H1 (cell line): ENCODE results near the gene SPTBN1. TPM values are rescaled to one million over a fixed set of nuclear protein-coding genes. Genes with fewer than 3 reads are reported as not detected.

Experiments
- CTCF ChIA-PET: fragments of 300-600 bp; sonication (Branson Sonifier 250); formaldehyde crosslinking; loops from one replicate; lab custom pipeline; 2021; ENCODE audit not compliant: partially characterized antibody; lab: Charles Lee
- POLR2A ChIA-PET: fragments of 300-600 bp; sonication (Branson Sonifier 250); formaldehyde crosslinking; loops from one replicate; lab custom pipeline; 2021; ENCODE audit warnings: inconsistent platforms; ENCODE audit not compliant: partially characterized antibody; lab: Charles Lee
- DNase-seq, 2 experiments: peaks; one replicate each; pipeline versions ENCODE4 v3.0.0 to v3.0.0-alpha.2; 2010 to 2022; ENCODE audit warnings: low spot score in 2 of 2, low read depth in 1 of 2, mixed read lengths in 1 of 2
- FAIRE-seq: peaks from 2 replicates; lab custom pipeline; 2011; peaks lifted over from hg19 to GRCh38; lab: Jason Lieb, UNC
- H2AFZ ChIP-seq: 2 replicates; pipeline ENCODE4 v1.8.1; 2012; ENCODE audit warnings: low read length, inconsistent platforms
- H2AK5ac ChIP-seq: 2 replicates; pipeline ENCODE4 v1.6.1; 2013; ENCODE audit warnings: low read depth, low read length
- H2BK120ac ChIP-seq: replicated peaks from 2 replicates; pipeline ENCODE3; 2013; ENCODE audit warnings: low read depth, low read length, inconsistent platforms
- H2BK12ac ChIP-seq: 2 replicates; pipeline ENCODE4 v1.6.1; 2013; ENCODE audit warnings: low read depth, low read length
- H2BK15ac ChIP-seq: 2 replicates; pipeline ENCODE4 v1.6.1; 2013; ENCODE audit warnings: low read length
- H2BK20ac ChIP-seq: 2 replicates; pipeline ENCODE4 v1.6.1; 2013; ENCODE audit warnings: low read length
- H2BK5ac ChIP-seq: 2 replicates; pipeline ENCODE4 v1.6.1; 2013; ENCODE audit warnings: low read depth, low read length
- H3K14ac ChIP-seq: 2 replicates; pipeline ENCODE4 v1.6.1; 2013; ENCODE audit warnings: inconsistent platforms; ENCODE audit not compliant: insufficient read length
- H3K18ac ChIP-seq: 2 replicates; pipeline ENCODE4 v1.6.1; 2013; ENCODE audit warnings: low read length; ENCODE audit errors: extremely low read depth
- H3K23ac ChIP-seq: 2 replicates; pipeline ENCODE4 v1.6.1; 2013; ENCODE audit warnings: inconsistent platforms; ENCODE audit not compliant: insufficient read length
- H3K23me2 ChIP-seq: 2 replicates; pipeline ENCODE4 v1.6.1; 2013; ENCODE audit warnings: low read depth, low read length
- H3K27ac ChIP-seq: 2 replicates; pipeline ENCODE4 v1.6.1; 2011; ENCODE audit warnings: low read depth, low read length, inconsistent platforms
- H3K27me3 ChIP-seq, 4 experiments: replicated peaks in 1 of 4; 1 replicate in 1 of 4; 2 replicates in 3 of 4; pipeline versions ENCODE4 v1.6.1 to v1.8.1; 2011 to 2013; ENCODE audit warnings: low read length in 3 of 4, mild to moderate bottlenecking in 3 of 4, inconsistent platforms in 2 of 4, mixed read lengths in 2 of 4, moderate library complexity in 1 of 4; ENCODE audit not compliant: control insufficient read depth in 3 of 4, insufficient read depth in 3 of 4; ENCODE audit errors: extremely low read depth in 1 of 4
- H3K36me3 ChIP-seq, 4 experiments: 2 replicates each; pipeline versions ENCODE4 v1.6.1 to v1.8.1; 2011 to 2013; ENCODE audit warnings: mild to moderate bottlenecking in 4 of 4, low read length in 3 of 4, moderate library complexity in 2 of 4, control low read depth in 1 of 4, inconsistent platforms in 1 of 4; ENCODE audit not compliant: insufficient read depth in 4 of 4, control insufficient read depth in 2 of 4
- H3K4ac ChIP-seq: replicated peaks from 2 replicates; pipeline ENCODE3; 2013; ENCODE audit warnings: low read length, low read depth, mixed read lengths, inconsistent platforms; ENCODE audit not compliant: insufficient read length
- H3K4me1 ChIP-seq, 4 experiments: replicated peaks in 1 of 4; 1 replicate in 1 of 4; 2 replicates in 3 of 4; pipeline versions ENCODE4 v1.6.1 to v1.8.1; 2011 to 2013; ENCODE audit warnings: low read length in 3 of 4, inconsistent platforms in 2 of 4, mixed read lengths in 1 of 4; ENCODE audit not compliant: insufficient read depth in 4 of 4, control insufficient read depth in 3 of 4
- H3K4me2 ChIP-seq, 2 experiments: 2 replicates each; pipeline versions ENCODE4 v1.6.1 to v1.8.1; 2011 to 2013; ENCODE audit warnings: low read depth in 2 of 2, low read length in 2 of 2, control low read depth in 1 of 2, inconsistent platforms in 1 of 2, mild to moderate bottlenecking in 1 of 2; ENCODE audit not compliant: insufficient read depth in 1 of 2
- H3K4me3 ChIP-seq, 4 experiments: fragments of 200-600, 300-600 bp in 1 of 4; sonication (generic), shearing (Covaris generic), sonication (Bioruptor Twin) in 1 of 4; 2 replicates each; pipeline versions ENCODE4 v1.5.1 to v1.8.1; 2011 to 2016; ENCODE audit warnings: low read length in 4 of 4, low read depth in 3 of 4, control low read depth in 2 of 4, inconsistent platforms in 2 of 4, mild to moderate bottlenecking in 2 of 4, mixed read lengths in 1 of 4, moderate library complexity in 1 of 4; ENCODE audit not compliant: insufficient read depth in 2 of 4; ENCODE audit errors: extremely low read depth in 1 of 4
- H3K56ac ChIP-seq: replicated peaks from 2 replicates; pipeline ENCODE3; 2013; ENCODE audit warnings: low read depth, mild to moderate bottlenecking, mixed read lengths, low read length, inconsistent platforms; ENCODE audit not compliant: insufficient read length
- H3K79me1 ChIP-seq: 2 replicates; pipeline ENCODE4 v1.6.1; 2013; ENCODE audit warnings: low read depth, low read length, control low read depth
- H3K79me2 ChIP-seq, 2 experiments: 2 replicates each; pipeline versions ENCODE4 v1.6.1 to v1.8.1; 2012 to 2013; ENCODE audit warnings: low read length in 2 of 2, mild to moderate bottlenecking in 2 of 2, inconsistent platforms in 1 of 2; ENCODE audit not compliant: insufficient read depth in 2 of 2, control insufficient read depth in 1 of 2
- H3K9ac ChIP-seq, 4 experiments: replicated peaks in 1 of 4; 1 replicate in 1 of 4; 2 replicates in 3 of 4; pipeline versions ENCODE4 v1.6.1 to v1.8.1; 2011 to 2013; ENCODE audit warnings: low read depth in 3 of 4, low read length in 3 of 4, control low read depth in 2 of 4, mild to moderate bottlenecking in 2 of 4, moderate library complexity in 2 of 4, inconsistent platforms in 1 of 4; ENCODE audit errors: extremely low read depth in 1 of 4
- H3K9me3 ChIP-seq, 2 experiments: 2 replicates each; pipeline versions ENCODE4 v1.6.1 to v1.8.1; 2012 to 2013; ENCODE audit warnings: mild to moderate bottlenecking in 2 of 2, moderate library complexity in 2 of 2, control low read depth in 1 of 2, inconsistent platforms in 1 of 2, low read depth in 1 of 2, low read length in 1 of 2, mixed read lengths in 1 of 2; ENCODE audit not compliant: insufficient read depth in 2 of 2
- H4K20me1 ChIP-seq, 2 experiments: replicated peaks in 1 of 2; 2 replicates each; pipeline versions ENCODE3 to v1.8.1; 2011 to 2013; ENCODE audit warnings: inconsistent platforms in 2 of 2, low read length in 2 of 2, mild to moderate bottlenecking in 1 of 2; ENCODE audit not compliant: insufficient read depth in 2 of 2, control insufficient read depth in 1 of 2
- H4K5ac ChIP-seq: 2 replicates; pipeline ENCODE4 v1.6.1; 2013; ENCODE audit warnings: low read length, low read depth, mixed read lengths, inconsistent platforms; ENCODE audit not compliant: insufficient read length
- H4K8ac ChIP-seq: 2 replicates; pipeline ENCODE4 v1.8.0; 2013; ENCODE audit warnings: mild to moderate bottlenecking, moderate library complexity, low read length, inconsistent platforms; ENCODE audit not compliant: insufficient read depth; ENCODE audit errors: extremely low read depth
- H4K91ac ChIP-seq: replicated peaks from 2 replicates; pipeline ENCODE3; 2013; ENCODE audit warnings: low read length, mixed read lengths, inconsistent platforms; ENCODE audit not compliant: insufficient read length
- CBX5 ChIP-seq: fragments of 300-800, 300-1000 bp; sonication (generic); IDR thresholded peaks from 2 replicates; pipeline ENCODE4 v1.7.1; 2016; ENCODE audit warnings: antibody characterized with exemption, low read length, low read depth
- POLR2A ChIP-seq, 2 experiments: IDR thresholded peaks; 1 replicate in 1 of 2; 2 replicates in 1 of 2; pipeline ENCODE4 v1.6.1; 2011; ENCODE audit warnings: low read depth in 2 of 2, low read length in 2 of 2, mild to moderate bottlenecking in 2 of 2; ENCODE audit errors: control extremely low read depth in 1 of 2
- TAF1 ChIP-seq: IDR thresholded peaks from 2 replicates; pipeline ENCODE4 v1.6.1; 2011; ENCODE audit warnings: mild to moderate bottlenecking, low read depth, low read length
- TCF12 ChIP-seq: IDR thresholded peaks from 2 replicates; pipeline ENCODE4 v1.6.1; 2011; ENCODE audit warnings: low read depth, mild to moderate bottlenecking, low read length
- YY1 ChIP-seq: IDR thresholded peaks from 2 replicates; pipeline ENCODE4 v1.6.1; 2011; ENCODE audit warnings: low read depth, mild to moderate bottlenecking, low read length
- WGBS, 2 experiments: shearing (Covaris generic) in 1 of 2; methylation state at CpG; one replicate each; pipeline versions ENCODE4 v1.1.6 to v1.1.7; 2013 to 2015; ENCODE audit warnings: low lambda C conversion rate in 2 of 2, mixed read lengths in 2 of 2, inconsistent platforms in 1 of 2, low coverage in 1 of 2, missing lambda C conversion rate in 1 of 2; ENCODE audit not compliant: insufficient replicate concordance in 2 of 2, insufficient coverage in 1 of 2, insufficient read length in 1 of 2; ENCODE audit errors: extremely low coverage in 1 of 2, missing lambda C conversion rate in 1 of 2; 5-methylcytosine and 5-hydroxymethylcytosine counted together
- polyA plus RNA-seq, 7 experiments: library from polyadenylated mRNA; depleted of rRNA in 3 of 7; stranded (reverse) in 5 of 7; unstranded in 2 of 7; fragments of >200 nt in 5 of 7; fragments of 200-250 nt in 2 of 7; gene quantifications; 1 replicate in 5 of 7; 2 replicates in 1 of 7; 4 replicates in 1 of 7; pipeline versions ENCODE4 v1.2.1 to v1.2.3, GENCODE V29; 2011 to 2013; ENCODE audit warnings: missing spikeins in 2 of 7, mixed read lengths in 2 of 7
- total RNA-seq: library from RNA; stranded (reverse); fragmentation: NEBNext Ultra II Directional; extraction: Animal tissue kit (Norgen Biotek cat#: 25700); gene quantifications from 2 replicates; pipeline ENCODE4 v1.2.1, GENCODE V29; 2021

The SPTBN1 gene
- total and polyA plus RNA-seq, 2 of the 8 experiments (the other 6 are each of a cell fraction or from before 2014, with no cell fraction given) = 31.8 to 180 TPM

GRCh38 chr2:54676656-54677055 lies 220.5 kb downstream of the SPTBN1 start:
- peaks cover 0 to 3% (median 0%) of the 10 kb centered on the region in 4 experiments; a peak in 3 of 7 replicates for H3K4me1 ChIP-seq
- H3K9ac ChIP-seq = no peak overlapping the region
- no peak overlapping the region for H3K14ac ChIP-seq
- CTCF ChIA-PET = interaction anchor here (0.6 to 11.9 kb wide), 10 partner anchors 8 to 575 kb away, joined by 3 to 138 read pairs (median 4); no protein-coding TSS in a partner anchor
- H4K8ac ChIP-seq = no peak overlapping the region; the same call in 1 of the 2 replicates
- H3K4me3 ChIP-seq = no peak overlapping the region
- FAIRE-seq (no peak), DNase-seq (peak in 1 of 2 experiments; percentile 14)
- no peaks in the 10 kb centered on the region for H3K23me2 ChIP-seq
- no peak overlapping the region for H3K18ac ChIP-seq
- no peak overlapping the region for H4K91ac ChIP-seq
- H2BK20ac ChIP-seq = no peak overlapping the region
- no peak overlapping the region for H3K23ac ChIP-seq
- H3K27me3 ChIP-seq = no peaks in the 10 kb centered on the region
- H2BK15ac ChIP-seq = no peak overlapping the region
- no peak overlapping the region for H3K27ac ChIP-seq
- no peak overlapping the region for H3K56ac ChIP-seq
- no peak overlapping the region for H3K4ac ChIP-seq
- no peaks in the 10 kb centered on the region for H3K36me3 ChIP-seq
- WGBS, 2 experiments = 73% methylated on average over 2 of the region's 2 CpGs; no CpG with 5 or more reads in 1 of the 2 experiments
- H3K4me2 ChIP-seq = no peak overlapping the region
- TF ChIP-seq TCF12 (no peak), CBX5 (no peak), YY1 (no peak), POLR2A (IDR thresholded peaks at IDR 0.05; ENCODE audit: control extremely low read depth in 1 of 2, low read depth in 2 of 2, low read length in 2 of 2) (no peak), TAF1 (no peak)
- TF ChIP-seq, all 59 proteins: peak for 0
- Histone ChIP-seq H3K79me1 (no peaks in the 10 kb centered on the region), H3K79me2 (no peaks in the 10 kb centered on the region), H4K5ac (no peak overlapping the region), H4K20me1 (no peaks in the 10 kb centered on the region), H2BK120ac (no peak overlapping the region), H3K9me3 (no peaks in the 10 kb centered on the region), H2BK12ac (no peak overlapping the region), H2BK5ac (no peak overlapping the region), H2AFZ (no peak overlapping the region), H2AK5ac (no peak overlapping the region)
- POLR2A ChIA-PET = interaction anchor here (1.7 kb wide), 1 partner anchor 12 kb away, joined by 4 read pairs; no protein-coding TSS in a partner anchor
